ENCODE measurements around the gene SELENOF.

DNA sequence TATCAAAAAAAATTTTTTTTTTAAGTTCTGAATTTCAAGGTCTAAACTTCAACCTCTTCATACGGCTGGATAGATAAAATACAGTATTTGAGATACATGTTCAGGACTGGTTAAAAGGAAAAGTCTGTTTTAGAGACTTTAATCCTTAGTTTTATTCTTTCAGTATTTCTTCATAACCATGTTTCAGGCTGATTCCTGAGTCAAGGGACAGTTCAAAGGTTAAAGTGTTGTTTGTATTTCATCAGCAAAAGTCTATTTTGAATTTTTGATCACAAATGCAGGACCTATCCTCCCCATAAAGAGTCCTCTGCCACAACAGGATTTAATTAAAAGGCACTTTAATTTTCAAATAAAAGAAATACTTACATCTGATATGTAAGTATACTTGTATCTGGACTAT, 53.5 kb downstream of the SELENOF start:
- TF ChIP-seq, protein P1, sequence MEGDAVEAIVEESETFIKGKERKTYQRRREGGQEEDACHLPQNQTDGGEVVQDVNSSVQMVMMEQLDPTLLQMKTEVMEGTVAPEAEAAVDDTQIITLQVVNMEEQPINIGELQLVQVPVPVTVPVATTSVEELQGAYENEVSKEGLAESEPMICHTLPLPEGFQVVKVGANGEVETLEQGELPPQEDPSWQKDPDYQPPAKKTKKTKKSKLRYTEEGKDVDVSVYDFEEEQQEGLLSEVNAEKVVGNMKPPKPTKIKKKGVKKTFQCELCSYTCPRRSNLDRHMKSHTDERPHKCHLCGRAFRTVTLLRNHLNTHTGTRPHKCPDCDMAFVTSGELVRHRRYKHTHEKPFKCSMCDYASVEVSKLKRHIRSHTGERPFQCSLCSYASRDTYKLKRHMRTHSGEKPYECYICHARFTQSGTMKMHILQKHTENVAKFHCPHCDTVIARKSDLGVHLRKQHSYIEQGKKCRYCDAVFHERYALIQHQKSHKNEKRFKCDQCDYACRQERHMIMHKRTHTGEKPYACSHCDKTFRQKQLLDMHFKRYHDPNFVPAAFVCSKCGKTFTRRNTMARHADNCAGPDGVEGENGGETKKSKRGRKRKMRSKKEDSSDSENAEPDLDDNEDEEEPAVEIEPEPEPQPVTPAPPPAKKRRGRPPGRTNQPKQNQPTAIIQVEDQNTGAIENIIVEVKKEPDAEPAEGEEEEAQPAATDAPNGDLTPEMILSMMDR (IDR thresholded peaks at IDR 0.05; ENCODE audit: low read length): no peak
- TF ChIP-seq EZH2 (IDR thresholded peaks at IDR 0.05; ENCODE audit: borderline replicate concordance, low read length): no peak

Data from OCI-LY1 (cell line).